ENCODE measurements around the gene MCF2L2.

The MCF2L2 gene

DNA sequence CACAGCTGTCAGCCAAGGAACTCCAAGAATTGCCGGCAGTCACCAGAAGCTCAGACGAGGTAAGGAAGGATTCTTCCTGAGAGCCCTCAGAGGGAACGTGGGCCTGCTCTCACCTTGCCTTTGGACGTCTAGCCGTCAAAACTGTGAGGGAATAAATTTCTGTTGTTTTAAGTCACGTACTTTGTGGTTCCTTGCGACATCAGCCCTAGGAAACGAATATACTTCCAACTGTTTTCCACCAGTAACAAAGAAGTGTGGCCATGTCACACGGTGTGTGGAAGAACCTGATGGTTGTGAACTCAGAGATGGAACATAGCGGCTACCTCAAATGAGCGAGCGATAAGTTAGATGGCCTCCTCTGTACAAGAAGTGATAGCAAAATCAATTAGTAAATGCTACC, 216.3 kb downstream of the MCF2L2 start:
- no peak overlapping the region for H3K4me2 ChIP-seq
- H3K27me3 ChIP-seq (ENCODE audit: insufficient read depth, low read depth), result no peaks in the 10 kb centered on the region
- H3K79me2 ChIP-seq (ENCODE audit: insufficient read depth, low read depth), result no peaks in the 10 kb centered on the region
- H3K4me3 ChIP-seq (IDR thresholded peaks at IDR 0.05; ENCODE audit: insufficient read depth, low read depth, low read length), result no peak overlapping the region
- no peak overlapping the region for H2AFZ ChIP-seq (ENCODE audit: low read depth)
- H3K9ac ChIP-seq, result no peak overlapping the region
- no peaks in the 10 kb centered on the region for H4K20me1 ChIP-seq (ENCODE audit: insufficient read depth)
- H3K4me1 ChIP-seq (ENCODE audit: low read depth, poor library complexity, severe bottlenecking), result no peaks in the 10 kb centered on the region
- TF ChIP-seq, protein P1, sequence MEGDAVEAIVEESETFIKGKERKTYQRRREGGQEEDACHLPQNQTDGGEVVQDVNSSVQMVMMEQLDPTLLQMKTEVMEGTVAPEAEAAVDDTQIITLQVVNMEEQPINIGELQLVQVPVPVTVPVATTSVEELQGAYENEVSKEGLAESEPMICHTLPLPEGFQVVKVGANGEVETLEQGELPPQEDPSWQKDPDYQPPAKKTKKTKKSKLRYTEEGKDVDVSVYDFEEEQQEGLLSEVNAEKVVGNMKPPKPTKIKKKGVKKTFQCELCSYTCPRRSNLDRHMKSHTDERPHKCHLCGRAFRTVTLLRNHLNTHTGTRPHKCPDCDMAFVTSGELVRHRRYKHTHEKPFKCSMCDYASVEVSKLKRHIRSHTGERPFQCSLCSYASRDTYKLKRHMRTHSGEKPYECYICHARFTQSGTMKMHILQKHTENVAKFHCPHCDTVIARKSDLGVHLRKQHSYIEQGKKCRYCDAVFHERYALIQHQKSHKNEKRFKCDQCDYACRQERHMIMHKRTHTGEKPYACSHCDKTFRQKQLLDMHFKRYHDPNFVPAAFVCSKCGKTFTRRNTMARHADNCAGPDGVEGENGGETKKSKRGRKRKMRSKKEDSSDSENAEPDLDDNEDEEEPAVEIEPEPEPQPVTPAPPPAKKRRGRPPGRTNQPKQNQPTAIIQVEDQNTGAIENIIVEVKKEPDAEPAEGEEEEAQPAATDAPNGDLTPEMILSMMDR (conservative IDR thresholded peaks at IDR 0.05; ENCODE audit: low read depth, low read length), result no peak
- H3K36me3 ChIP-seq (ENCODE audit: insufficient read depth), result no peaks in the 10 kb centered on the region
- H3K27ac ChIP-seq, result no peak overlapping the region

DNA sequence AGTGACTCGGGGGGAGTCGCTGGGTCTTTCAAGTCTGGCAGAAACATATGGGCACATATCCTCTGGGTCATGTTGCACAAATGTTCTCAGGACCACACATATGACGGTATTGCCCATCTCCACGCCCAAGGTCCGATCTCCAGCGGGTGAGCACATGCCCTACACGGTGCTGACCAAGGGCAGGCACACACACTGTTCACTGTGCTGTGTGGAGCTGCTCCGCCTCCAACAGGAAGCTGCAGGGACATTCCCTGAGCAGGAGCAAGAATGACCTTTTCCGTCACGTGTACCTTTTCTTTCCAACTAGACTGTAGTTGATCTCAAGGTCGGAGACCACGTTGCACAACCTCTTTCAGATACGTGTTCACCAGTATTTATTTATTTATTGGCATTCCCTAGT, 217.1 kb downstream of the MCF2L2 start:
- no peaks in the 10 kb centered on the region for H3K27me3 ChIP-seq (ENCODE audit: insufficient read depth, low read depth)
- TF ChIP-seq, protein P1 (conservative IDR thresholded peaks at IDR 0.05; ENCODE audit: low read depth, low read length), result no peak
- H3K4me3 ChIP-seq (IDR thresholded peaks at IDR 0.05; ENCODE audit: insufficient read depth, low read depth, low read length), result no peak overlapping the region
- H3K9ac ChIP-seq, result no peak overlapping the region
- no peak overlapping the region for H2AFZ ChIP-seq (ENCODE audit: low read depth)
- H4K20me1 ChIP-seq (ENCODE audit: insufficient read depth), result no peaks in the 10 kb centered on the region
- H3K79me2 ChIP-seq (ENCODE audit: insufficient read depth, low read depth), result no peaks in the 10 kb centered on the region
- H3K4me1 ChIP-seq (ENCODE audit: low read depth, poor library complexity, severe bottlenecking), result no peaks in the 10 kb centered on the region
- no peaks in the 10 kb centered on the region for H3K36me3 ChIP-seq (ENCODE audit: insufficient read depth)
- no peak overlapping the region for H3K27ac ChIP-seq
- H3K4me2 ChIP-seq, result no peak overlapping the region

GRCh38 chr3:183210862-183211341, 217.5 kb downstream of the MCF2L2 start:
- TF ChIP-seq, protein P1 (conservative IDR thresholded peaks at IDR 0.05; ENCODE audit: low read depth, low read length), result no peak
- Histone ChIP-seq H3K27ac (no peak overlapping the region), H3K79me2 (ENCODE audit: insufficient read depth, low read depth) (no peaks in the 10 kb centered on the region), H3K9ac (no peak overlapping the region), H3K4me2 (no peak overlapping the region), H3K36me3 (ENCODE audit: insufficient read depth) (no peaks in the 10 kb centered on the region), H2AFZ (ENCODE audit: low read depth) (no peak overlapping the region), H3K27me3 (ENCODE audit: insufficient read depth, low read depth) (no peaks in the 10 kb centered on the region), H3K4me1 (ENCODE audit: low read depth, poor library complexity, severe bottlenecking) (no peaks in the 10 kb centered on the region), H4K20me1 (ENCODE audit: insufficient read depth) (no peaks in the 10 kb centered on the region), H3K4me3 (IDR thresholded peaks at IDR 0.05; ENCODE audit: insufficient read depth, low read depth, low read length) (no peak overlapping the region)

DNA sequence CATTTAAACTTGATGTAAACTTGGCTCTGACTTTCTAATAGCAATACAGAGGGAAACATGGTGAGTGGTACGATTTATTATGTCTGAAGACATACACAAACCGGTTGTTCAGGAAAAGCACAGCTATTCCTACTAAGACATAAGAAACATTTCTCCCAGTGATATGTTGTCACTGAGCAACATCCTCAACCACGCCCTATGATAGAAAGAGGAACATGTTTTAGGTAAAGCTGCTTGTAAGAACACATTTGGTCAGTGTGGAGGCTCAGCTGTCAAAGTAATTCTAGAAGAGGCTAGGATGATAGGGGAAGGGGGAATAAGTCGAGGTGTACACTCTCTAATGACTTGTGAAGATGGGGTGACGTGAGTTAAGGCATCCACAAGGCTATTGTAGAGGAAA, 218.1 kb downstream of the MCF2L2 start:
- Histone ChIP-seq H3K9ac (no peak overlapping the region), H4K20me1 (ENCODE audit: insufficient read depth) (no peaks in the 10 kb centered on the region), H2AFZ (ENCODE audit: low read depth) (no peak overlapping the region), H3K4me3 (IDR thresholded peaks at IDR 0.05; ENCODE audit: insufficient read depth, low read depth, low read length) (no peak overlapping the region), H3K4me1 (ENCODE audit: low read depth, poor library complexity, severe bottlenecking) (no peaks in the 10 kb centered on the region), H3K27ac (no peak overlapping the region), H3K4me2 (no peak overlapping the region), H3K27me3 (ENCODE audit: insufficient read depth, low read depth) (no peaks in the 10 kb centered on the region), H3K36me3 (ENCODE audit: insufficient read depth) (no peaks in the 10 kb centered on the region), H3K79me2 (ENCODE audit: insufficient read depth, low read depth) (no peaks in the 10 kb centered on the region)
- TF ChIP-seq, protein P1 (conservative IDR thresholded peaks at IDR 0.05; ENCODE audit: low read depth, low read length), result no peak
